VCaP (cell line): ENCODE measurements around the gene CTNNA2.

Experiments used
- H3K27ac ChIP-seq: fragments of 450-650 bp; 2 replicates; pipeline ENCODE4 v1.5.1; 2017
- TF ChIP-seq, protein P1 (sequence below): fragments of 450-650 bp; conservative IDR thresholded peaks from 2 replicates; pipeline ENCODE4 v1.5.1; 2017; ENCODE audit warnings: mild to moderate bottlenecking, moderate library complexity

CTNNA2 gene

DNA sequence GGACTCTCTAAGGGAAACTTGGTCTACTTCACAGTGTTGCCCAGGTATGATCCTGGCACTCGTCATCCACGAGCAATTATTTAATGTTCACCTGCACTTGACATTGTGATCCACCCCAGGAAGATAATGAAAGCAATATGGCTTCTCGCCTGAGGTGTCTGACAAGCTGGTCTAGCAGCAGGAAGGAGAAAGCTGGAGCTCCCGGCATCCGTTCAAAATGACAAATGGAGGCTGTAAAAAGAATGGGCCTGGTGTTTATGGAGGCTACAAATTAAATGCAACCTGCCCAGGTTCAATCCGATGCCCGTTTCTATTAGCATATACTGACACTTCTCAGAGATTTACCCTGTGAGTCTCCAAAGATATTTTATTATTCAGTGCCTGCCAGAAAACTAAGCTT, 317.6 kb downstream of the CTNNA2 start:
- H3K27ac ChIP-seq: no peak overlapping the region
- TF ChIP-seq, protein P1, sequence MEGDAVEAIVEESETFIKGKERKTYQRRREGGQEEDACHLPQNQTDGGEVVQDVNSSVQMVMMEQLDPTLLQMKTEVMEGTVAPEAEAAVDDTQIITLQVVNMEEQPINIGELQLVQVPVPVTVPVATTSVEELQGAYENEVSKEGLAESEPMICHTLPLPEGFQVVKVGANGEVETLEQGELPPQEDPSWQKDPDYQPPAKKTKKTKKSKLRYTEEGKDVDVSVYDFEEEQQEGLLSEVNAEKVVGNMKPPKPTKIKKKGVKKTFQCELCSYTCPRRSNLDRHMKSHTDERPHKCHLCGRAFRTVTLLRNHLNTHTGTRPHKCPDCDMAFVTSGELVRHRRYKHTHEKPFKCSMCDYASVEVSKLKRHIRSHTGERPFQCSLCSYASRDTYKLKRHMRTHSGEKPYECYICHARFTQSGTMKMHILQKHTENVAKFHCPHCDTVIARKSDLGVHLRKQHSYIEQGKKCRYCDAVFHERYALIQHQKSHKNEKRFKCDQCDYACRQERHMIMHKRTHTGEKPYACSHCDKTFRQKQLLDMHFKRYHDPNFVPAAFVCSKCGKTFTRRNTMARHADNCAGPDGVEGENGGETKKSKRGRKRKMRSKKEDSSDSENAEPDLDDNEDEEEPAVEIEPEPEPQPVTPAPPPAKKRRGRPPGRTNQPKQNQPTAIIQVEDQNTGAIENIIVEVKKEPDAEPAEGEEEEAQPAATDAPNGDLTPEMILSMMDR: no peak

DNA sequence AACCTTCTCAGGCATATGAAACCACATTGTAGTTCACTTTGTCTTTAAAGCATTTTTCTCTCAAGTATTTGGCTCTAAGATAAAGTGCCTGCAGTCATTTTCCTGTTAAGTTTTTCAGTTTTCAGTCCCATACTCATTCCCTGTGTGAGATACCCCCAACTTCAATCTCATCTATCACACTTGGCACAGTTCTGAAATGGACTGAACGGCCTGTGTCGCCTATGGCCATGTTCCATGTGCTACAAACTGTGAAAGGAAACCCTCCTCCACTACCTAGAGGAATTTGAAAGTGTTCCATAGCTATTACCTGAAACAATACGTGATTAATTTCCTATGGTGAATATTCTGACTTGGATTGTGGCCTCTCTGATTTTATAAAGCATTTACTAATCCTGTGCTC, 319.1 kb downstream of the CTNNA2 start:
- no peak overlapping the region for H3K27ac ChIP-seq

DNA sequence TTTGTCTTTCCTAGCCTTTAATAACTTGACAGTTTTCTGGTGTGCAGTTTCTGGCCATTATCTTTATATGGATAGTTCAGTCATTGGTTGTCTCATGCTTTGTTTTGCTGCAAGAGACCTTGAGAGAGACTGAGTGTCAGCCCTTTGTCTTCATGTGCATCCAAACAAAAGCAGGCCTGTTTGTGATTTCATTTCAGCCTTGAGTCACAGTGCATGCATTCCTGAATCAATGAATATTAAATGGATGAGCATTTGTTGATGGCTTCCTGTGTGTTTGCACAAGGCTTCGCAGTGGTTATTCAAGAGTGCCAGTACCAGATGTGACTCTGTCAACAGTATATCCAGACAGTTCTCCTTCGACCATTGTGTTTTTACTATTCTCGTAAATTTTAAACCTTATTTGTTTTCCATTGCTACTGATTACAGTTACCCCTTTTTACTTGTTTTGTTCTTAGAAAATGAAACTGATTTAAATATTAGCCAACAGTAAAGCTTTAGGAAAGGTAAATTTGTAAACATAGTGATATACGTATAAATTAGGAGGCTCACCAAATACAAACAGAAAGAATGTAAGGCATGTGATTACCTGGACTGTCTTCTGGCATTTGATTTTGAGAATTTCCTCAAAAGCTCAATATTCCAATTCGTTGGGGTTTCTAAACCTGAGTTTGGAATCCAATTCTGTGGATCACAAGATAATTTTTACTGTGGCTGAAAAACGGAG, 319.8 kb downstream of the CTNNA2 start:
- peak overlapping the region; percentile 19; the same call in 1 of the 2 replicates for H3K27ac ChIP-seq
- TF ChIP-seq, protein P1: no peak

More for the DNA sequence above, 319.1 kb downstream of the CTNNA2 start:
- TF ChIP-seq, protein P1: no peak

DNA sequence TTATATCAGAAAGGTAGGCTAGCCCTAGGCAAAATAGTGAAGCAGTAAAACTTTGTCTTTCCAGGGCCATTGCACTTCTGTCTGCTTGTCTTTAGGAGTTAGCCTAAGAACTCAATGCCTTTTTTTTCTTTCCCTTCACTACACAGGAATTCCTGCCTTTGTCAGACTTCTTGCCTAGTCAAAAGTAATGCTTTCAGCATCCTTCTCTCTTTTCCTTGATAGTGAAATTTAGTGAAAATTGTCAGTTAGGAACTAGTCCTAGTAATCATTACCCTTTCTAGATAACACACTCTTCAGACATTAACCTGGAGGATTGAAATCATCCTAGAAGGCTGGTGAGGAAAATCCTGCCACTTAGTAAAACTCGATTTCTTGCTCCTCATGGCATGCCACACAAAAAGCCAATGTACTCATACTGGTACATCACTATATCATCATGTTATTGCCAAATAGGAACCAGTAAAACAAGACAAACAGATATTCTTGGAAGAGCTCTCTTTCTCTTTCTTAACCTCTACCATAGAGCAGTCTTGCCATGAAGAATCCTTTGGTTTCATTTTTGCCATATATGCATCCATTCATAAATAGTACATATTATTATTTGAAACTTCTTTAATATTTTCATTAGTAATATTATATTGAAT, 320.5 kb downstream of the CTNNA2 start:
- H3K27ac ChIP-seq: peak overlapping the region; percentile 19; the same call in 1 of the 2 replicates
- TF ChIP-seq, protein P1: no peak

- TF ChIP-seq, protein P1: no peak
- no peak overlapping the region for H3K27ac ChIP-seq
Measured at GRCh38 chr2:79835911-79836310, 323.1 kb downstream of the CTNNA2 start.

- TF ChIP-seq, protein P1: no peak
- no peak overlapping the region for H3K27ac ChIP-seq
Measured at GRCh38 chr2:79844011-79844410, 331.2 kb downstream of the CTNNA2 start.

DNA sequence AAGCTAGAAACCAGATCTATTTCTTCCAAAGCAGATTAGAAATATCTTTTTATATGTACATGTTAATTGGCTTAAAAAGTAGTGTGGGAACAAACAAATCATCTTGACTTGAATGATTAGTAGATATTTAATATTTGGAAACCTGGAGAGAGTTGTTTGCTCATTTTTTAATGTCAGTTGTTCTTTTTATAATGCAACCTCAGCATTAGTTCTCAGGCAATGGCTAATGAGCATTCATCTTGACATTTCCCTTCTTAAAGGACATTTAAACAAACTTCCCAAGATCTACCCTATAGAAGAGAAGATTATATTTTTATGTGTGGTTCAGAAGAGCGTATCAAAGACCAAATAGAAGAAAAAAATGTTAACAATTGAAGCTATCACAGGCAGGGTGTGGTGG, 334.0 kb downstream of the CTNNA2 start:
- H3K27ac ChIP-seq: no peak overlapping the region
- TF ChIP-seq, protein P1: no peak
